ENCODE results near the gene CRYBB1.

CRYBB1 gene

DNA sequence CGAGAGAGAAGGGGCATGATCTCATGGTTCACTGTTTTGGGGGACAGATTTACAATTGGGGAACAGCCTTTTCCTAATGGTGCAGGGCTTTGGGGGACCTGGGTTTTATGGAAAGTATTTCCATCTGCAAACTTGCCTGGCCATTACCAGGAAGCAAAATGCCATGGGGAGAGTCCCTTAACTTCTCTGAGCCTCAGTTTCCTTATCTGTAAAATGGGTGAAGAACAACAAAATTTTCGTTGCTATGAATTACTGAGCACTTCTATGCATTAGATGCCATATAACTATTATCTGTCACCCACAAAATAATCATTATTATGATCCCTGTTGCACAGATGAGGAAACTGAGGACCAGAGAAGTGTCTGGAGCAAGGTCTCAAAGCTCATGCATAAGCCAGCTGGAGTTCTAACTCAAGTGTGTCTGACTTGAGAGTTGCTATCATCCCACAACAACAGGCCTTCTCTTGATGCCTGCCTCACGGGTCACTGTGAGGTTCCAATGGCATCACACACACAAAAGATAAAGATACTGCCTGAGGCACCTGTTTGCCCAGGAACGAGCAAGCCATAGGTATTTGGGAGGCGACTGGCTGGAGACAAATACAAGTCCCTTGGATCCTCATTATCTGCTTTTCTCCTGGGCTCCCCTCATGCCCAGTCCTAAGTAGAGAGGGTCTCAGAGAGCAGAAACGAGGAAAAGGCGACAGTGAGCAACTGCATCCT is 43.7 kb downstream of the CRYBB1 start:
- DNase-seq: no peak

DNA sequence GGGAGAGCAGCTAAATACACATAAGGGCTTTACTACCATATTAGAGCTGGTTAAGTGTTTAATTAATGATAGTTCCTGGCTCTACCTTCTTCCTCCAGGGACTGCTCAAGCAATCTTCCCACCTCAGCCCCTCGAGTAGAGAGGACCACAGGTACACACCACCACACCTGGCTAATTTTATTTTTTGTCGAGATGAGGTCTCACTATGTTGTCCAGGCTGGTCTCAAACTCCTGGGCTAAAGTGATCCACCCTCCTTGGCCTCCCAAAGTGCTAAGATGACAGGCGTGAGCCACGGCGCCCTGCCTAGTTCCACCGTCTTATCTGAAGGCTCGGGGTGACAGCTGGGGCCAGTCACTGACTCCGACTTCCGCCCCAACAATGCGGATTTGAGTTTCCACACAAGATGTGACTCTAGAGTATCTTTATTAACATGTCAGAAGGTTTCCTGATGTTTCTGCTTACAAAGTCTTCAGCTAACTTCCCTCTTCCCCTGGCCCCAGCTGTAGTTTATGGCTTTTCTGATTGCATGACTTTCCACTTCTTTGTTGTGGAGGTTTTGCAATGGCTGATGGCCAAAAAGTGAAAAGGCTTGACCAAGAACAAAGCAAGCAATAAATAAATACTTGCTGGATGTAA is 44.7 kb downstream of the CRYBB1 start:
- no peak for DNase-seq

GRCh38 chr22:26570864-26571525 is 46.8 kb downstream of the CRYBB1 start:
- DNase-seq: no peak

DNA sequence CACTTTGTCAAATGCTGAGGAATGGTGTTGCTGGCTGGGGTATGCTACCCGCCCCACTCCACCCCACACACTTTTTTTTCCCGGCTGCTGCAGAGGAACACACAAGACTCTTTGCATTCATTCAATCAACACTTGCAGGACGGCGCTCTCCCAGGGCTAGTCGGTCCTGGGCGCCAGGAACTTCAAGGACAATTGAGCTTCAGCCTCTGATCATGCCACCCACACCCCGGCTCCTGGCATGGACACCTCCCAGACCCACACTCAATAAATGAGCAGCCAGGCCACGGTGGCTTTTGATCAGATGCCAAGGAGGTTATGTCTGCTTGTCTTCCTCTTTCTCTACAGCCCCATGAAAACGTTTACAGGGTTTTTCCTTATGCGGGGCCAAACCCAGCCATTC is 47.7 kb downstream of the CRYBB1 start:
- no peak for DNase-seq

GRCh38 chr22:26568207-26568706 is 49.6 kb downstream of the CRYBB1 start:
- DNase-seq: no peak

GRCh38 chr22:26567610-26568009 is 50.2 kb downstream of the CRYBB1 start:
- DNase-seq: no peak

GRCh38 chr22:26566994-26567393 is 50.8 kb downstream of the CRYBB1 start:
- no peak for DNase-seq

DNA sequence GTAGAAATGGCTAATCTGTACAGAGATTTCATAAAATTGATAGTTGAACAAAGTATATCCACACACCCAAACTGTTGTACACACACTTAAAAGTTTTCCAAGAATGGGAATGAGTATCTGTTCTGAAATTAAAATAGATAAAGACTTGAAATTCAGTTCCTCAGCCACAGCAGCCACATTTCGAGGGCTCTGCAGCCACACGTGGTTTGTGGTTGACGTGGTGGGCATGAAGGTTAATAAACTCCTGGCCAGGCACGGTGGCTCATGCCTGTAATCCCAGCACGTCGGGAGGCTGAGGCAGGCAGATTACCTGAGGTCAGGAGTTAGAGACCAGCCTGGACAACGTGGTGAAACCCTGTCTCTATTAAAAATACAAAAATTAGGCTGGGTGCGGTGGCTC is 51.9 kb downstream of the CRYBB1 start:
- no peak for DNase-seq

- DNase-seq: no peak
These were observed 52.6 kb downstream of the CRYBB1 start for GRCh38 chr22:26565181-26565580.

- DNase-seq: no peak
These were observed 53.2 kb downstream of the CRYBB1 start for GRCh38 chr22:26564672-26565071.

DNA sequence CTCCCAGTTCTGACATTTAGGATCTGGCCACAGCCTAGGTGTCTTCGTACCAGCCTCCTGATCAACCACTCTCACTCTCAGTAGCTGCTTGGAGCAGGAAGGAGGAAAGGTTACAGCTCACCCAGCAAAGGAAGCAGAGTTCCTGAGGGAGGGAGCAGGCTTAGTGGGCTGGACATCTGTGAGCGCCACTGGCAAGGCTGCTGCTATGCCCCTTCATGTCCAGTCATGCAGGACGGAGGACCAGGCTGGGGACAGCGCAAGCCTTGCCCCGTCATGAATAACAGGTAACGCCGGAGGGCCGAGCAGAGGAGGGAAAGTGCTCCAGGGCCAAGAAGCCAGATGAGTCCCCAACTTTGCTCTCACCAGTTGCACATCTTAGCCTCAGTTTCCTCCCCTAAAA is 53.6 kb downstream of the CRYBB1 start:
- no peak for DNase-seq

DNA sequence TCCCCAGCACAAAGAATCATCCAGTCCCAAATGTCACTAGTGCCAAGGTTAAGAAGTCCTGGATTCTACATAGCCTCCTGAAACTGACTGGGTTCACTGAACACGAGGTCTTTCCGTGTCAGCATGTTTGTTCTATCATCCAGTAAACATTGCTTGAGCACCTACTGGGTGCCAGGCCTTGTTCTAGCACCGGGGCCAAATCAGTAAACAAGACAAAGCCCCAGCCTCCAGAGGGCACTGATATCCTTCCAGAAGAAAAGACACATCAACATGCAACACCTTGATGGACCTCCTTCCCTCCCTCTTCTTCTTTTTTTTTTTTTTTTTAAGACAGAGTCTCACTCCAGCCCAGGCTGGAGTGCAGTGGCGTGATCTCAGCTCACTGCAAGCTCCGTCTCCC is 54.8 kb downstream of the CRYBB1 start:
- no peak for DNase-seq

- no peak for DNase-seq
These were observed 55.9 kb downstream of the CRYBB1 start for GRCh38 chr22:26561756-26562417.

DNA sequence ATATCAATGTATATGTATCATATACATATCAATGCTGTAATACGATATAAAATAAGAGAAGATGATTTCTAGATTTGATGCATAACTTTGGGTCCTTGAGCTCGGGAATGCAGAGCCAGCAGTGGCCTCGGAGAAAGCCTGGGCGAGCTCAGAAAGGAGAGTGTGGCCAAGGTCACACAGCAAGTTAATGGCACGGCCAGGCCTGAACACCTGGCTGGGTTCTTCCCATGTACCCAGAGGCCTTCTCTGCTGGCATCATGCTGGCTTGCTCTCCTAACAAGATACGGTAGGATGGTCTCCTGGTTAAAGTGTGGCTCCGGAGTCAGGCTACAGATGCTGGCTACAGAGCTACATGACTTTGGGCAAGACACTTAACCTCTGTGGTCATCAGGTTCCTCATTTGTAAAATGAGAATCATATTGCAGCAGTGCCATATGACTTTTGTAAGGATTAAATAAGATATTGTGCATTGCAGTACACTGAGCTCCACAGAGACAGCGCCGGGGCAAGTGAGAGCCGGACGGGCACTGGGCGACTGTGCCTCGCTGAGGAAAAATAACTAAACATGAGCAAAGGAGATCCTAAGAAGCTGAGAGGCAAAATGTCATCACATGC is 57.8 kb downstream of the CRYBB1 start:
- DNase-seq: no peak

DNA sequence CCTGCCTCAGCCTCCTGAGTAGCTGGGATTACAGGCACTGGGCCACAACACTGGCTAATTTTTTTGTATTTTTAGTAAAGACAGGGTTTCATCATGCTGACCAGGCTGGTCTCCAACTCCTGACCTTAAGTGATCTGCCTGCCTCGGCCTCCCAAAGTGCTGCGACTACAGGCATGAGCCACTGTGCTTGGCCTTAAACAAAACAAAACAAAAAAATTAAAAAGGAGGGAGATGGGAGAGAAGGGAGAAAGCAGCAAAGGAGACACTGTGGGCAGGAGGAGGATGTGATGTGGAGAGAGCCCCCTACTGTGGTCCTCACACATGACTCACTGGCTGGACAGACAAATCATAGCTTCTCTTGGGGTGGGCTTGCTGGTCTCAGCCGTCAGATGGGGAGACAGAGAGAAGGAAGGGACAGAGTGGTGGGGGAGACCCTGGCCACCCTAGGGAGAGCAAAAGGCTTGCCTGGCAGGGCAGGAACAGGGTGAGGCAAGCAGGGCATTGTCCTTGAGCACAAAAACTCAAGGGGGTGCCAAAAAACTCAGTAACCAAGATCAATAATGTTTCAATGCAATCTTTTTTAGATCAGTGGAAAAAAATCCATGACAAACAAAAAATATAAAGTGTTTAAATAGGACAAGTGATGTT is 59.5 kb downstream of the CRYBB1 start:
- DNase-seq: no peak

DNA sequence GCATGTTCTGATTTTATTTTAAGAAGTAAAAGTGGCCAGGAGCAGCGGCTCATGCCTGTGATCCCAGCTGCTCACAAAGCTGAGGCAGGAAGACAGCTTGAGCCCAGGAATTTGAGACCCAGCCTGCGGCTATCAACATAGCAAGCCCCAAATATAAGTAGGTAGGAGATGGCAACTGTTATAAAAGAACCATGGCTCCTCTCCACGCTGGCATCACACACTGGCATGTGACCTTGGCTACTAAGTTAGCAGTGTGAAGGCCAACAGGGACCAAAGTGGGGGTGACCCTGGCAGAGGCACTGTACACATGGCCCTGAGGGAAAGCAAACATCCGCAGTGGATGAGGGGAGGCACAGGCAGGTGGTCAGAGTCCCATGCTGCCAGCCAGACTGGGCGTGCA is 60.9 kb downstream of the CRYBB1 start:
- DNase-seq: no peak

DNA sequence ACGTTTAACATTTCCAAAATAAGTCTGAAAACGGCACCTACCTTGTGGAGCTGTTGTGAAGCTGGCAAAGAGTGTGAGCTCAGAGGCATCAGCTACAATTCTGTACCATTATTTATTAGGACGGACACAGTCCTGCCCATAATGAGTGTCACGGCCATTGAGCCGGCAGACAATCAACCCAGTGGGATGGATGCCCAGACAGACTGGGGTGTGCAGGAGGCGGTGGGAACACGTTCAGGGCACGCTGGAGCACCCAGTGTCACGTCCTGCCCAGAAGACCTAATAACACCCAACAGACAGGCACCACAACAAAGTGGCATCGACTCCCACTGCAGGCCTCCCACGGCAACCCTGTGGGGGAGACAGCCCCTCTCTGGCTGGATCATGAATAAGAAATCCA is 62.3 kb downstream of the CRYBB1 start:
- DNase-seq: no peak

- DNase-seq: no peak
These were observed 62.9 kb downstream of the CRYBB1 start for GRCh38 chr22:26554956-26555355.

GRCh38 chr22:26553056-26553752 is 64.6 kb downstream of the CRYBB1 start:
- DNase-seq: no peak

- DNase-seq: no peak
These were observed 65.4 kb downstream of the CRYBB1 start for GRCh38 chr22:26552466-26552865.

DNA sequence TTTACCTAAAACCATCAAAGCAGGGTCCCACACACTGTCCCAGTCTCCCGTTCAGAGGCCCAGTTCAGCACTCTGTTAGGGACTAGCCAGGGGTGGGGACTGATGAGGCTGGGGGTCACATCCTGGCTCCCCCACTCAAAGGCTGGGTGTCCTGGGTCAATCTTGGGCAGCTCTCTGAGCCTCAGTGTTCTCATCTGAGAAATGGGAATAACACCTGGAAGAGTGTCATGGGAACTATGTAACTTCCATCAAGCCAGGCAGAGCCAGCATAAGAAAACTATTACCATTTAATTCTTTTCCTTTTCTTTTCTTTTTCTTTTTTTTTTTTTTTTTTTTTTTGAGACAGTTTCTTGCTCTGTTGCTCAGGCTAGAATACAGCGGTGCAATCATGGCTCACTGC is 66.3 kb downstream of the CRYBB1 start:
- no peak for DNase-seq

DNA sequence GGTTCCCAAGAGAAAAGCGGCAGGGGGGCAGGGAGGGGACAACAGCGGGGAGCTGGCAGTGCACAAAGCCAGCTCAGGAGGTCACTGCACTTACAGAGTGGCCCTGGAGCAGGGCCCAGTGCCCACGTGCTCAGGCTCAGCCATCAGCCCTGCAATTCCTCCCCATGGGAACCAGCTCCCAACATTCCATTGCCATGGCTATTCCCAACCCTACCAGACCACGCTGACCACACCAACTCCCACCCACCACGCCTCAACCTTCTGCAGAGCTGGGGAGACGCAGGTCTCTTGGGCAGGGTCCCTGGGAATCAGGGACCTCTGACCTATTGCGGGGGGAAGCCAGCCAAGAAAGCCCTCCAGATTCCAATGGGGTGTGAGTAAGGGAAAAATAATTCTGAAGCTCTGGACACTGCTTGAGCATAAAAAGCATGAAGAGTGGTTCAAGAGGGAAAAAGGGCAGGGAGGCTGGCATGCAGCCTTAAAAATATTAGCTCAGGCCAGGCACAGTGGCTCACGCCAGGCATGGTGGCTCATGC is 67.3 kb downstream of the CRYBB1 start:
- no peak for DNase-seq
